GM23338 (cell line): ENCODE results near the gene SPATS1. TPM values are rescaled to one million over a fixed set of nuclear protein-coding genes. Genes with fewer than 3 reads are reported as not detected.

Experiments used
- ATAC-seq: fragments of 200-7000 bp; cut with Tn5 transposase; 3 replicates; pipeline ENCODE4 v1.9.1; 2020
- DNase-seq: peaks from one replicate; pipeline ENCODE4 v3.0.0-alpha.2; 2015; ENCODE audit warnings: low spot score
- H2AFZ ChIP-seq: fragments of 200-600 bp; sonication (generic); 2 replicates; pipeline ENCODE4 v1.8.0; 2016; ENCODE audit warnings: antibody characterized with exemption, mild to moderate bottlenecking, moderate library complexity
- H3F3A ChIP-seq: fragments of 200-600 bp; sonication (generic); replicated peaks from 2 replicates; pipeline ENCODE4 v1.8.0; 2017; ENCODE audit warnings: antibody characterized with exemption, mixed run types, low read depth
- H3K27ac ChIP-seq: fragments of 200-600 bp; sonication (generic); 2 replicates; pipeline ENCODE4 v1.6.1; 2016; ENCODE audit warnings: low read depth
- H3K27me3 ChIP-seq: fragments of 200-600 bp; sonication (generic); 2 replicates; pipeline ENCODE4 v1.8.0; 2016; ENCODE audit warnings: mild to moderate bottlenecking, mixed run types, moderate library complexity; ENCODE audit not compliant: insufficient read depth
- H3K36me3 ChIP-seq: fragments of 200-600 bp; sonication (generic); 2 replicates; pipeline ENCODE4 v1.8.0; 2016; ENCODE audit warnings: mild to moderate bottlenecking; ENCODE audit not compliant: insufficient read depth
- H3K4me1 ChIP-seq: fragments of 200-600 bp; sonication (generic); 2 replicates; pipeline ENCODE4 v1.8.0; 2016; ENCODE audit warnings: mild to moderate bottlenecking, moderate library complexity; ENCODE audit not compliant: insufficient read depth
- H3K4me2 ChIP-seq: fragments of 200-600 bp; sonication (generic); 2 replicates; pipeline ENCODE4 v1.7.1; 2017; ENCODE audit warnings: mixed run types
- H3K4me3 ChIP-seq: fragments of 200-600 bp; sonication (generic); 2 replicates; pipeline ENCODE4 v1.6.1; 2016; ENCODE audit warnings: mixed run types
- H3K79me2 ChIP-seq: fragments of 200-600 bp; sonication (generic); replicated peaks from 2 replicates; pipeline ENCODE4 v1.8.0; 2017; ENCODE audit warnings: mild to moderate bottlenecking; ENCODE audit not compliant: insufficient read depth
- H3K9me2 ChIP-seq: fragments of 200-600 bp; sonication (generic); 2 replicates; pipeline ENCODE4 v1.8.0; 2017; ENCODE audit not compliant: insufficient read depth
- H4K20me1 ChIP-seq: fragments of 200-600 bp; sonication (generic); replicated peaks from 2 replicates; pipeline ENCODE4 v1.8.0; 2017; ENCODE audit warnings: mild to moderate bottlenecking; ENCODE audit not compliant: insufficient read depth
- H3K27ac Mint-ChIP-seq: 2 replicates; pipeline ENCODE4 v1.8.0; 2020; ENCODE audit warnings: inconsistent platforms, mild to moderate bottlenecking, moderate library complexity, mixed read lengths
- H3K27me3 Mint-ChIP-seq: 3 replicates; pipeline ENCODE4 v1.8.0; 2022; ENCODE audit warnings: low read depth, mild to moderate bottlenecking, moderate library complexity, mixed read lengths, inconsistent platforms; ENCODE audit not compliant: insufficient read depth, poor library complexity
- H3K36me3 Mint-ChIP-seq: 3 replicates; pipeline ENCODE4 v1.8.0; 2021; ENCODE audit warnings: low read depth, mild to moderate bottlenecking, inconsistent platforms, moderate library complexity, mixed read lengths
- H3K4me1 Mint-ChIP-seq: 3 replicates; pipeline ENCODE4 v1.8.0; 2020; ENCODE audit warnings: mild to moderate bottlenecking, inconsistent platforms, mixed read lengths
- H3K4me3 Mint-ChIP-seq: 3 replicates; pipeline ENCODE4 v1.8.0; 2021; ENCODE audit warnings: moderate library complexity, mild to moderate bottlenecking, inconsistent platforms, mixed read lengths
- H3K9me3 Mint-ChIP-seq: 3 replicates; pipeline ENCODE4 v1.8.0; 2020; ENCODE audit warnings: moderate library complexity, mild to moderate bottlenecking, inconsistent platforms, mixed read lengths
- CREB1 ChIP-seq: fragments of 250-450 bp; sonication (Bioruptor Pico); IDR thresholded peaks from 2 replicates; pipeline ENCODE4 v1.5.0; 2020; ENCODE audit warnings: low read depth, mild to moderate bottlenecking, moderate library complexity
- CTCF ChIP-seq, 2 experiments: fragments of 200-600 bp in 1 of 2; sonication (generic) in 1 of 2; conservative IDR thresholded peaks; 2 replicates each; pipeline versions ENCODE4 v1.5.1 to v1.6.1; 2016 to 2017; ENCODE audit warnings: antibody characterized with exemption in 2 of 2, low read depth in 2 of 2, mild to moderate bottlenecking in 2 of 2, moderate library complexity in 1 of 2
- EZH2 ChIP-seq: fragments of 200-600 bp; sonication (generic); IDR thresholded peaks from one replicate; pipeline ENCODE4 v1.8.0; 2017; ENCODE audit warnings: antibody characterized with exemption, mild to moderate bottlenecking, low read depth; ENCODE audit not compliant: unreplicated experiment
- EZH2phosphoT487 ChIP-seq: fragments of 200-600 bp; sonication (generic); IDR thresholded peaks from one replicate; pipeline ENCODE4 v1.8.1; 2018; ENCODE audit warnings: antibody characterized with exemption; ENCODE audit not compliant: unreplicated experiment
- NANOG ChIP-seq: IDR thresholded peaks from 2 replicates; pipeline ENCODE4 v1.6.1; 2016; ENCODE audit warnings: antibody characterized with exemption, borderline replicate concordance
- POLR2AphosphoS5 ChIP-seq: IDR thresholded peaks from 2 replicates; pipeline ENCODE4 v1.6.1; 2016; ENCODE audit warnings: antibody characterized with exemption, low read depth
- STAT1 ChIP-seq: IDR thresholded peaks from one replicate; pipeline ENCODE4 v1.6.1; 2016; ENCODE audit warnings: antibody characterized with exemption; ENCODE audit not compliant: unreplicated experiment
- ZNF114 ChIP-seq: fragments of 250-450 bp; sonication (Bioruptor Pico); IDR thresholded peaks from 2 replicates; pipeline ENCODE4 v1.5.0; 2020; ENCODE audit warnings: mild to moderate bottlenecking, moderate library complexity
- ZNF331 ChIP-seq: fragments of 250-450 bp; sonication (Bioruptor Pico); IDR thresholded peaks from 2 replicates; pipeline ENCODE4 v1.5.0; 2020; ENCODE audit warnings: low read depth, mild to moderate bottlenecking, moderate library complexity
- polyA plus RNA-seq: library from polyadenylated mRNA; unstranded; fragments of >200 nt; fragmentation: Nextera tagmentation; extraction: Ambion mirVana; gene quantifications from 2 replicates; pipeline ENCODE4 v1.2.1, GENCODE V29; 2016
- total RNA-seq: library from RNA; depleted of rRNA; stranded (reverse); fragments of >200 nt; shearing (Covaris generic); gene quantifications from 2 replicates; pipeline ENCODE4 v1.2.3, GENCODE V29; 2014
- TF ChIP-seq, protein P1 (sequence below): IDR thresholded peaks from one replicate; pipeline ENCODE4 v1.6.1; 2018; ENCODE audit warnings: antibody characterized with exemption; ENCODE audit not compliant: unreplicated experiment
- TF ChIP-seq, protein P2 (sequence below): fragments of 250-450 bp; sonication (Bioruptor Pico); IDR thresholded peaks from 2 replicates; pipeline ENCODE4 v1.5.0; 2020; ENCODE audit warnings: mild to moderate bottlenecking, moderate library complexity

The SPATS1 gene
- total and polyA plus RNA-seq, 2 experiments from 2014 or later, result not detected

DNA sequence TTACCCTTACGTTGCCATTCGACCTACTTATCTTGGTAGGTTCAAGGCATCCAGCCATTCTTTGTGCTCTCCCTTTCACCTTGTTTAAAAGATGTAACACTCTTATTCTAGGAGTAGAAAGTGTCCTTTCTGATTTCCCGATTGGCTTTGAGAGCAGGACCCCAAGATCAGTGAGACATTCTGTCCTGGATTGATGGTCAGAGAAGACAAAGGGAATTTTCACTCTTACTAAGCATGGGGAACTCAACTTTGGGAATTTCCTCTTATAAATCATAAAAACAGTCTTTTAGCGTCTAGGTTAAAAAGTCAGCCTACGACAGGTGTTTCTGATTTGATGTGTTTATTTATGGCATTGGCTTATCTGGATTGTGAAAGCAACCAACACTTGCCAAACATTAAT lies 26.5 kb upstream of the SPATS1 start:
- Histone ChIP-seq H3K4me1 (peaks cover 6% of the 10 kb centered on the region; the same call in 1 of the 2 replicates), H3K36me3 (peaks cover 2% of the 10 kb centered on the region), H3K27ac (no peak overlapping the region), H3F3A (0 out of 2 replicates have a peak, but pooled peaks cover 4% of the 10 kb centered on the region), H3K4me2 (no peak overlapping the region), H4K20me1 (no peaks in the 10 kb centered on the region), H3K27me3 (no peaks in the 10 kb centered on the region), H3K79me2 (peaks cover 10% of the 10 kb centered on the region), H3K4me3 (no peak overlapping the region), H3K9me2 (no peaks in the 10 kb centered on the region), H2AFZ (peak overlapping the region; percentile 66; the same call in 1 of the 2 replicates)
- Mint-ChIP-seq H3K4me3 (no peak overlapping the region), H3K9me3 (no peaks in the 10 kb centered on the region), H3K4me1 (peaks cover 13% of the 10 kb centered on the region; the same call in 2 of the 3 replicates), H3K36me3 (peaks cover 16% of the 10 kb centered on the region), H3K27ac (no peak overlapping the region), H3K27me3 (peaks cover 6% of the 10 kb centered on the region)
- ATAC-seq, result no peak
- DNase-seq, result no peak
- no peak for TF ChIP-seq CREB1

- Histone ChIP-seq H2AFZ (no peak overlapping the region), H3K9me2 (no peaks in the 10 kb centered on the region), H3K79me2 (peaks cover 10% of the 10 kb centered on the region), H3F3A (0 out of 2 replicates have a peak, but pooled peaks cover 4% of the 10 kb centered on the region), H3K36me3 (no peaks in the 10 kb centered on the region; the same call in 1 of the 2 replicates), H3K4me3 (no peak overlapping the region), H3K27ac (no peak overlapping the region), H3K4me1 (peaks cover 6% of the 10 kb centered on the region; the same call in 1 of the 2 replicates), H3K27me3 (no peaks in the 10 kb centered on the region), H3K4me2 (no peak overlapping the region), H4K20me1 (no peaks in the 10 kb centered on the region)
- Mint-ChIP-seq H3K9me3 (no peaks in the 10 kb centered on the region), H3K4me3 (no peak overlapping the region), H3K4me1 (peaks cover 13% of the 10 kb centered on the region; the same call in 2 of the 3 replicates), H3K27ac (no peak overlapping the region; the same call in 1 of the 2 replicates), H3K27me3 (peaks cover 6% of the 10 kb centered on the region), H3K36me3 (peaks cover 11% of the 10 kb centered on the region)
- ATAC-seq (no peak), DNase-seq (no peak)
- TF ChIP-seq ZNF331 (no peak), STAT1 (no peak), CREB1 (no peak), ZNF114 (CRISPR knock-in tag) (no peak), EZH2phosphoT487 (no peak), EZH2 (no peak), NANOG (no peak), CTCF (conservative IDR thresholded peaks at IDR 0.05; ENCODE audit: low read depth in 2 of 2) (no peak), POLR2AphosphoS5 (no peak)
- TF ChIP-seq, protein P1, sequence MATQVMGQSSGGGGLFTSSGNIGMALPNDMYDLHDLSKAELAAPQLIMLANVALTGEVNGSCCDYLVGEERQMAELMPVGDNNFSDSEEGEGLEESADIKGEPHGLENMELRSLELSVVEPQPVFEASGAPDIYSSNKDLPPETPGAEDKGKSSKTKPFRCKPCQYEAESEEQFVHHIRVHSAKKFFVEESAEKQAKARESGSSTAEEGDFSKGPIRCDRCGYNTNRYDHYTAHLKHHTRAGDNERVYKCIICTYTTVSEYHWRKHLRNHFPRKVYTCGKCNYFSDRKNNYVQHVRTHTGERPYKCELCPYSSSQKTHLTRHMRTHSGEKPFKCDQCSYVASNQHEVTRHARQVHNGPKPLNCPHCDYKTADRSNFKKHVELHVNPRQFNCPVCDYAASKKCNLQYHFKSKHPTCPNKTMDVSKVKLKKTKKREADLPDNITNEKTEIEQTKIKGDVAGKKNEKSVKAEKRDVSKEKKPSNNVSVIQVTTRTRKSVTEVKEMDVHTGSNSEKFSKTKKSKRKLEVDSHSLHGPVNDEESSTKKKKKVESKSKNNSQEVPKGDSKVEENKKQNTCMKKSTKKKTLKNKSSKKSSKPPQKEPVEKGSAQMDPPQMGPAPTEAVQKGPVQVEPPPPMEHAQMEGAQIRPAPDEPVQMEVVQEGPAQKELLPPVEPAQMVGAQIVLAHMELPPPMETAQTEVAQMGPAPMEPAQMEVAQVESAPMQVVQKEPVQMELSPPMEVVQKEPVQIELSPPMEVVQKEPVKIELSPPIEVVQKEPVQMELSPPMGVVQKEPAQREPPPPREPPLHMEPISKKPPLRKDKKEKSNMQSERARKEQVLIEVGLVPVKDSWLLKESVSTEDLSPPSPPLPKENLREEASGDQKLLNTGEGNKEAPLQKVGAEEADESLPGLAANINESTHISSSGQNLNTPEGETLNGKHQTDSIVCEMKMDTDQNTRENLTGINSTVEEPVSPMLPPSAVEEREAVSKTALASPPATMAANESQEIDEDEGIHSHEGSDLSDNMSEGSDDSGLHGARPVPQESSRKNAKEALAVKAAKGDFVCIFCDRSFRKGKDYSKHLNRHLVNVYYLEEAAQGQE, result no peak
- TF ChIP-seq, protein P2, sequence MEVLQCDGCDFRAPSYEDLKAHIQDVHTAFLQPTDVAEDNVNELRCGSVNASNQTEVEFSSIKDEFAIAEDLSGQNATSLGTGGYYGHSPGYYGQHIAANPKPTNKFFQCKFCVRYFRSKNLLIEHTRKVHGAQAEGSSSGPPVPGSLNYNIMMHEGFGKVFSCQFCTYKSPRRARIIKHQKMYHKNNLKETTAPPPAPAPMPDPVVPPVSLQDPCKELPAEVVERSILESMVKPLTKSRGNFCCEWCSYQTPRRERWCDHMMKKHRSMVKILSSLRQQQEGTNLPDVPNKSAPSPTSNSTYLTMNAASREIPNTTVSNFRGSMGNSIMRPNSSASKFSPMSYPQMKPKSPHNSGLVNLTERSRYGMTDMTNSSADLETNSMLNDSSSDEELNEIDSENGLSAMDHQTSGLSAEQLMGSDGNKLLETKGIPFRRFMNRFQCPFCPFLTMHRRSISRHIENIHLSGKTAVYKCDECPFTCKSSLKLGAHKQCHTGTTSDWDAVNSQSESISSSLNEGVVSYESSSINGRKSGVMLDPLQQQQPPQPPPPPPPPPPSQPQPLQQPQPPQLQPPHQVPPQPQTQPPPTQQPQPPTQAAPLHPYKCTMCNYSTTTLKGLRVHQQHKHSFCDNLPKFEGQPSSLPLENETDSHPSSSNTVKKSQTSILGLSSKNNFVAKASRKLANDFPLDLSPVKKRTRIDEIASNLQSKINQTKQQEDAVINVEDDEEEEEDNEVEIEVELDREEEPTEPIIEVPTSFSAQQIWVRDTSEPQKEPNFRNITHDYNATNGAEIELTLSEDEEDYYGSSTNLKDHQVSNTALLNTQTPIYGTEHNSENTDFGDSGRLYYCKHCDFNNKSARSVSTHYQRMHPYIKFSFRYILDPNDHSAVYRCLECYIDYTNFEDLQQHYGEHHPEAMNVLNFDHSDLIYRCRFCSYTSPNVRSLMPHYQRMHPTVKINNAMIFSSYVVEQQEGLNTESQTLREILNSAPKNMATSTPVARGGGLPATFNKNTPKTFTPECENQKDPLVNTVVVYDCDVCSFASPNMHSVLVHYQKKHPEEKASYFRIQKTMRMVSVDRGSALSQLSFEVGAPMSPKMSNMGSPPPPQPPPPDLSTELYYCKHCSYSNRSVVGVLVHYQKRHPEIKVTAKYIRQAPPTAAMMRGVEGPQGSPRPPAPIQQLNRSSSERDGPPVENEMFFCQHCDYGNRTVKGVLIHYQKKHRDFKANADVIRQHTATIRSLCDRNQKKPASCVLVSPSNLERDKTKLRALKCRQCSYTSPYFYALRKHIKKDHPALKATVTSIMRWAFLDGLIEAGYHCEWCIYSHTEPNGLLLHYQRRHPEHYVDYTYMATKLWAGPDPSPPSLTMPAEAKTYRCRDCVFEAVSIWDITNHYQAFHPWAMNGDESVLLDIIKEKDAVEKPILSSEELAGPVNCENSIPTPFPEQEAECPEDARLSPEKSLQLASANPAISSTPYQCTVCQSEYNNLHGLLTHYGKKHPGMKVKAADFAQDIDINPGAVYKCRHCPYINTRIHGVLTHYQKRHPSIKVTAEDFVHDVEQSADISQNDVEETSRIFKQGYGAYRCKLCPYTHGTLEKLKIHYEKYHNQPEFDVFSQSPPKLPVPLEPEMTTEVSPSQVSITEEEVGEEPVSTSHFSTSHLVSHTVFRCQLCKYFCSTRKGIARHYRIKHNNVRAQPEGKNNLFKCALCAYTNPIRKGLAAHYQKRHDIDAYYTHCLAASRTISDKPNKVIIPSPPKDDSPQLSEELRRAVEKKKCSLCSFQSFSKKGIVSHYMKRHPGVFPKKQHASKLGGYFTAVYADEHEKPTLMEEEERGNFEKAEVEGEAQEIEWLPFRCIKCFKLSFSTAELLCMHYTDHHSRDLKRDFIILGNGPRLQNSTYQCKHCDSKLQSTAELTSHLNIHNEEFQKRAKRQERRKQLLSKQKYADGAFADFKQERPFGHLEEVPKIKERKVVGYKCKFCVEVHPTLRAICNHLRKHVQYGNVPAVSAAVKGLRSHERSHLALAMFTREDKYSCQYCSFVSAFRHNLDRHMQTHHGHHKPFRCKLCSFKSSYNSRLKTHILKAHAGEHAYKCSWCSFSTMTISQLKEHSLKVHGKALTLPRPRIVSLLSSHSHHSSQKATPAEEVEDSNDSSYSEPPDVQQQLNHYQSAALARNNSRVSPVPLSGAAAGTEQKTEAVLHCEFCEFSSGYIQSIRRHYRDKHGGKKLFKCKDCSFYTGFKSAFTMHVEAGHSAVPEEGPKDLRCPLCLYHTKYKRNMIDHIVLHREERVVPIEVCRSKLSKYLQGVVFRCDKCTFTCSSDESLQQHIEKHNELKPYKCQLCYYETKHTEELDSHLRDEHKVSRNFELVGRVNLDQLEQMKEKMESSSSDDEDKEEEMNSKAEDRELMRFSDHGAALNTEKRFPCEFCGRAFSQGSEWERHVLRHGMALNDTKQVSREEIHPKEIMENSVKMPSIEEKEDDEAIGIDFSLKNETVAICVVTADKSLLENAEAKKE (CRISPR knock-in tag), result no peak
Observed at GRCh38 chr6:44316481-44316880, 26.0 kb upstream of the SPATS1 start.
